Lower leg skin (tissue), 3 donors: Measurements from ENCODE around the gene RAB8A.
"Not testable (repeated sequence)": the region's sequence is repeated elsewhere in the genome, so short reads cannot be mapped to it uniquely, and the experiment has no call there.

Source experiments
- POLR2A ChIP-seq, 2 donors: fragments of 450-650 bp; IDR thresholded peaks; one replicate each; pipeline ENCODE4 v1.6.1; 2016 to 2017; ENCODE audit warnings: antibody characterized with exemption in 2 of 2, mild to moderate bottlenecking in 1 of 2, moderate library complexity in 1 of 2
- TF ChIP-seq, protein P1 (sequence below), 3 donors: fragments of 450-650 bp; IDR thresholded peaks; one replicate each; pipeline ENCODE4 v1.5.1; 2016; ENCODE audit warnings: antibody characterized with exemption in 3 of 3, mild to moderate bottlenecking in 3 of 3, moderate library complexity in 2 of 3

DNA sequence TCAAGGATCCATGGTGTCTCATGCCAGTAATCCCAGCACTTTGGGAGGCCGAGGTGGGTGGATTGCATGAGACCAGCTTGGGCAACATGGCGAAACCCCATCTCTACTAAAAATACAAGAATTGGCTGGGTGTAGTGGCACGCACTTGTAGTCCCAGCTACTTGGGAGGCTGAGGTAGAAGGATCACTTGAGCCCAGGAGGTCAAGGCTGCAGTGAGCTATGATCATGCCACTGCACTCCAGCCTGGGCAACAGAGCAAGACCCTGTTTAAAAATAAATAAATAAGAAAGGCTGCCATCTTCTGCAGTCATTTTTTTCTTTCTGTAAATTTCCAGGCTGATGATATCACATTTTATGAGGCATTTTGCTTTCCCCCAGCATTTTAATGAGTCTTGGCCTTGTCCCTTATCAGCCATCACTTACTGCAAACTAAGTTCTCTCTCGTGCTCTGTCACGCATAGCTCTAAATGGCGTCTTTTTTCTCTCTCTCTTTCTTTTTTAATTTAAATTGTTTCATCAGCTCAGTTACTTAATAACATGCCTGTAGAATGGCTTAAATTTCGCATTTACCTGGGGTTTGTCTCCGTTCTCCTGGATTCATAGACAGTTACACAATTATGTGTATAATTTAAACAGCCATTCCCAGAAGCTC is 12.2 kb upstream of the RAB8A start:
- TF ChIP-seq, protein P1, sequence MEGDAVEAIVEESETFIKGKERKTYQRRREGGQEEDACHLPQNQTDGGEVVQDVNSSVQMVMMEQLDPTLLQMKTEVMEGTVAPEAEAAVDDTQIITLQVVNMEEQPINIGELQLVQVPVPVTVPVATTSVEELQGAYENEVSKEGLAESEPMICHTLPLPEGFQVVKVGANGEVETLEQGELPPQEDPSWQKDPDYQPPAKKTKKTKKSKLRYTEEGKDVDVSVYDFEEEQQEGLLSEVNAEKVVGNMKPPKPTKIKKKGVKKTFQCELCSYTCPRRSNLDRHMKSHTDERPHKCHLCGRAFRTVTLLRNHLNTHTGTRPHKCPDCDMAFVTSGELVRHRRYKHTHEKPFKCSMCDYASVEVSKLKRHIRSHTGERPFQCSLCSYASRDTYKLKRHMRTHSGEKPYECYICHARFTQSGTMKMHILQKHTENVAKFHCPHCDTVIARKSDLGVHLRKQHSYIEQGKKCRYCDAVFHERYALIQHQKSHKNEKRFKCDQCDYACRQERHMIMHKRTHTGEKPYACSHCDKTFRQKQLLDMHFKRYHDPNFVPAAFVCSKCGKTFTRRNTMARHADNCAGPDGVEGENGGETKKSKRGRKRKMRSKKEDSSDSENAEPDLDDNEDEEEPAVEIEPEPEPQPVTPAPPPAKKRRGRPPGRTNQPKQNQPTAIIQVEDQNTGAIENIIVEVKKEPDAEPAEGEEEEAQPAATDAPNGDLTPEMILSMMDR (IDR thresholded peaks at IDR 0.05): not testable (repeated sequence)
- not testable (repeated sequence) for TF ChIP-seq POLR2A (IDR thresholded peaks at IDR 0.05)
